Karpas-422 (cell line): ENCODE data around the gene HS3ST4. TPM values are rescaled to one million over a fixed set of nuclear protein-coding genes. Genes with fewer than 3 reads are reported as not detected.

Source experiments
- DNase-seq: peaks from one replicate; pipeline ENCODE4 v3.0.0-alpha.2; 2015
- H2AFZ ChIP-seq: fragments of 200-600 bp; sonication (generic); 2 replicates; pipeline ENCODE4 v1.6.1; 2014; ENCODE audit warnings: antibody characterized with exemption, low read length, mixed read lengths
- H3K27ac ChIP-seq: fragments of 200-600 bp; sonication (generic); 2 replicates; pipeline ENCODE4 v1.5.1; 2014; ENCODE audit warnings: mild to moderate bottlenecking, low read length, moderate library complexity
- H3K27me3 ChIP-seq: fragments of 200-600 bp; sonication (generic); 2 replicates; pipeline ENCODE4 v1.6.1; 2014; ENCODE audit warnings: low read length, mixed read lengths
- H3K36me3 ChIP-seq: fragments of 200-600 bp; sonication (generic); 2 replicates; pipeline ENCODE4 v1.6.1; 2014; ENCODE audit warnings: low read length, mixed read lengths; ENCODE audit not compliant: insufficient read depth
- H3K4me1 ChIP-seq: fragments of 200-600 bp; sonication (generic); 2 replicates; pipeline ENCODE4 v1.6.1; 2014; ENCODE audit warnings: mild to moderate bottlenecking, low read length, mixed read lengths
- H3K4me2 ChIP-seq: fragments of 200-600 bp; sonication (generic); 2 replicates; pipeline ENCODE4 v1.6.1; 2014; ENCODE audit warnings: low read length, low read depth, mild to moderate bottlenecking; ENCODE audit not compliant: poor library complexity, severe bottlenecking
- H3K4me3 ChIP-seq: fragments of 200-600 bp; sonication (generic); 2 replicates; pipeline ENCODE4 v1.5.1; 2014; ENCODE audit warnings: mild to moderate bottlenecking, antibody characterized with exemption, low read length, mixed read lengths
- H3K79me2 ChIP-seq: fragments of 200-600 bp; sonication (generic); 2 replicates; pipeline ENCODE4 v1.6.1; 2014; ENCODE audit warnings: mild to moderate bottlenecking, low read length, mixed read lengths
- H3K9ac ChIP-seq: fragments of 200-600 bp; sonication (generic); 2 replicates; pipeline ENCODE4 v1.6.0; 2014; ENCODE audit warnings: low read length
- H3K9me2 ChIP-seq: fragments of 200-600 bp; sonication (generic), shearing (Covaris generic); replicated peaks from 2 replicates; pipeline ENCODE4 v1.6.0; 2014; ENCODE audit warnings: mild to moderate bottlenecking, low read length, moderate library complexity; ENCODE audit not compliant: insufficient read depth
- H3K9me3 ChIP-seq: fragments of 300-700, 200-600 bp; sonication (generic); 2 replicates; pipeline ENCODE4 v1.6.1; 2014; ENCODE audit warnings: low read length, mixed read lengths
- H4K20me1 ChIP-seq: fragments of 200-600 bp; sonication (generic); 2 replicates; pipeline ENCODE4 v1.6.1; 2014; ENCODE audit warnings: mild to moderate bottlenecking, antibody characterized with exemption, low read length, low read depth; ENCODE audit not compliant: insufficient read depth
- total RNA-seq: library from RNA; depleted of rRNA; stranded (reverse); fragments of >200 nt; shearing (Covaris generic); gene quantifications from 2 replicates; pipeline ENCODE4 v1.2.3, GENCODE V29; 2014; ENCODE audit warnings: low replicate concordance

Gene HS3ST4
- total RNA-seq, 1 experiment from 2014 or later = not detected

GRCh38 chr16:25966172-25967097 is 274.7 kb downstream of the HS3ST4 start:
- Histone ChIP-seq H3K27me3 (no peaks in the 10 kb centered on the region), H3K79me2 (no peaks in the 10 kb centered on the region), H3K36me3 (no peaks in the 10 kb centered on the region), H2AFZ (no peak overlapping the region), H3K4me2 (no peak overlapping the region), H3K4me1 (no peaks in the 10 kb centered on the region), H4K20me1 (no peaks in the 10 kb centered on the region), H3K9me2 (no peaks in the 10 kb centered on the region), H3K27ac (no peak overlapping the region), H3K4me3 (no peak overlapping the region), H3K9ac (no peak overlapping the region), H3K9me3 (no peaks in the 10 kb centered on the region)
- no peak for DNase-seq

GRCh38 chr16:25977121-25977520 is 285.4 kb downstream of the HS3ST4 start:
- Histone ChIP-seq H3K36me3 (no peaks in the 10 kb centered on the region), H3K4me2 (no peak overlapping the region), H2AFZ (no peak overlapping the region), H3K4me1 (no peaks in the 10 kb centered on the region), H3K27ac (no peak overlapping the region), H4K20me1 (no peaks in the 10 kb centered on the region), H3K9me2 (no peaks in the 10 kb centered on the region), H3K27me3 (no peaks in the 10 kb centered on the region), H3K79me2 (no peaks in the 10 kb centered on the region), H3K9ac (no peak overlapping the region), H3K4me3 (no peak overlapping the region), H3K9me3 (no peaks in the 10 kb centered on the region)
- no peak for DNase-seq

- no peaks in the 10 kb centered on the region for H4K20me1 ChIP-seq
- no peak overlapping the region for H2AFZ ChIP-seq
- no peak for DNase-seq
- no peaks in the 10 kb centered on the region for H3K36me3 ChIP-seq
- no peak overlapping the region for H3K4me3 ChIP-seq
- no peak overlapping the region for H3K4me2 ChIP-seq
- H3K4me1 ChIP-seq = no peaks in the 10 kb centered on the region
- H3K27me3 ChIP-seq = no peaks in the 10 kb centered on the region
- H3K27ac ChIP-seq = no peak overlapping the region
- no peaks in the 10 kb centered on the region for H3K9me2 ChIP-seq
- H3K9me3 ChIP-seq = no peaks in the 10 kb centered on the region
- no peak overlapping the region for H3K9ac ChIP-seq
- H3K79me2 ChIP-seq = no peaks in the 10 kb centered on the region
Observed at GRCh38 chr16:25978218-25978617, 286.5 kb downstream of the HS3ST4 start.

- H3K9me2 ChIP-seq = no peaks in the 10 kb centered on the region
- no peak overlapping the region for H3K4me2 ChIP-seq
- H3K4me3 ChIP-seq = no peak overlapping the region
- no peaks in the 10 kb centered on the region for H3K9me3 ChIP-seq
- DNase-seq = no peak
- no peaks in the 10 kb centered on the region for H3K36me3 ChIP-seq
- H3K9ac ChIP-seq = no peak overlapping the region
- H3K27me3 ChIP-seq = no peaks in the 10 kb centered on the region
- H3K27ac ChIP-seq = no peak overlapping the region
- no peaks in the 10 kb centered on the region for H3K4me1 ChIP-seq
- no peaks in the 10 kb centered on the region for H3K79me2 ChIP-seq
- H2AFZ ChIP-seq = no peak overlapping the region
- H4K20me1 ChIP-seq = no peaks in the 10 kb centered on the region
Observed at GRCh38 chr16:25988084-25988483, 296.3 kb downstream of the HS3ST4 start.

GRCh38 chr16:25988882-25989281 is 297.1 kb downstream of the HS3ST4 start:
- Histone ChIP-seq H3K9me3 (no peaks in the 10 kb centered on the region), H3K9me2 (no peaks in the 10 kb centered on the region), H2AFZ (no peak overlapping the region)

GRCh38 chr16:25996052-25996451 is 304.3 kb downstream of the HS3ST4 start:
- Histone ChIP-seq H3K79me2 (no peaks in the 10 kb centered on the region), H2AFZ (no peak overlapping the region), H3K36me3 (no peaks in the 10 kb centered on the region), H4K20me1 (no peaks in the 10 kb centered on the region), H3K4me1 (no peaks in the 10 kb centered on the region), H3K9me3 (no peaks in the 10 kb centered on the region), H3K27me3 (no peaks in the 10 kb centered on the region), H3K9ac (no peak overlapping the region), H3K4me2 (no peak overlapping the region), H3K4me3 (no peak overlapping the region), H3K9me2 (no peaks in the 10 kb centered on the region), H3K27ac (no peak overlapping the region)
- no peak for DNase-seq

More at GRCh38 chr16:25988882-25989281, 297.1 kb downstream of the HS3ST4 start:
- no peaks in the 10 kb centered on the region for H3K79me2 ChIP-seq
- no peaks in the 10 kb centered on the region for H4K20me1 ChIP-seq
- H3K36me3 ChIP-seq = no peaks in the 10 kb centered on the region
- H3K27ac ChIP-seq = no peak overlapping the region
- H3K4me2 ChIP-seq = no peak overlapping the region
- H3K4me1 ChIP-seq = no peaks in the 10 kb centered on the region
- no peaks in the 10 kb centered on the region for H3K27me3 ChIP-seq
- H3K4me3 ChIP-seq = no peak overlapping the region
- H3K9ac ChIP-seq = no peak overlapping the region
- no peak for DNase-seq

GRCh38 chr16:26005336-26005735 is 313.6 kb downstream of the HS3ST4 start:
- H3K4me2 ChIP-seq = no peak overlapping the region
- H3K9me3 ChIP-seq = peaks cover 12% of the 10 kb centered on the region
- no peaks in the 10 kb centered on the region for H3K27me3 ChIP-seq
- no peaks in the 10 kb centered on the region for H3K4me1 ChIP-seq
- no peak overlapping the region for H2AFZ ChIP-seq
- no peak overlapping the region for H3K27ac ChIP-seq
- no peak overlapping the region for H3K9ac ChIP-seq
- H4K20me1 ChIP-seq = no peaks in the 10 kb centered on the region
- H3K4me3 ChIP-seq = no peak overlapping the region
- no peaks in the 10 kb centered on the region for H3K9me2 ChIP-seq
- H3K79me2 ChIP-seq = no peaks in the 10 kb centered on the region
- DNase-seq = no peak
- H3K36me3 ChIP-seq = no peaks in the 10 kb centered on the region

GRCh38 chr16:26012376-26012775 is 320.6 kb downstream of the HS3ST4 start:
- Histone ChIP-seq H3K79me2 (no peaks in the 10 kb centered on the region), H3K27ac (no peak overlapping the region), H2AFZ (no peak overlapping the region), H3K4me1 (no peaks in the 10 kb centered on the region), H3K4me3 (no peak overlapping the region), H3K9me3 (0 out of 2 replicates have a peak, but pooled peaks cover 3% of the 10 kb centered on the region), H3K9me2 (0 out of 2 replicates have a peak, but pooled peaks cover 4% of the 10 kb centered on the region), H3K36me3 (no peaks in the 10 kb centered on the region), H3K4me2 (no peak overlapping the region), H4K20me1 (no peaks in the 10 kb centered on the region), H3K27me3 (no peaks in the 10 kb centered on the region), H3K9ac (no peak overlapping the region)
- no peak for DNase-seq
